Fibroblast of mammary gland (primary cell): ENCODE measurements around the gene HSPA12A.

Experiments
- DNase-seq: peaks from one replicate; pipeline ENCODE4 v3.0.0-alpha.2; 2010; ENCODE audit warnings: low read depth
- H3K4me3 ChIP-seq: 2 replicates; pipeline ENCODE4 v1.5.1; 2011; ENCODE audit warnings: low read depth, mild to moderate bottlenecking, low read length, moderate library complexity; ENCODE audit not compliant: control insufficient read depth
- TF ChIP-seq, protein P1 (sequence below): conservative IDR thresholded peaks from 2 replicates; pipeline ENCODE4 v1.5.1; 2011; ENCODE audit warnings: low read depth, low read length, inconsistent platforms; ENCODE audit not compliant: control insufficient read depth, insufficient read depth

The HSPA12A gene

DNA sequence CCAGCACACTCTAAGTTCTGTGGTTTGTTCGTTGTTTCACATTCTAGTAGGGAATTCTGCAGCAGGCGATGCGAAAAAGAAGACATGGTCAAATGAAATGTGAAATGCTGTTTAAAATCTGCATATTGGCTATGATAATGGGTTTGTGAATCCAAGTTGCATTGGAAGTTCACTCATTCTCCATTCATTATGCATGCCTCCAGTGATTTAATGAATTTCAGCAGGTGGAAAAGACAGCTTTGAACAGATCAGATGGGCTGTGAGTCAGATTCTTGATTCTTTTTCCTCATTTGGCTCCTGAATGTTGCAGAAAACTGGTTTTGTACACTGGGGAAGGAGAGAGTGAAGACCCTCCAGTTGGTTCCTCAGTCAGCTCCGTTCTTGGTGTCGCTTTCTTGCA lies 69.5 kb downstream of the HSPA12A start:
- DNase-seq = no peak
- TF ChIP-seq, protein P1, sequence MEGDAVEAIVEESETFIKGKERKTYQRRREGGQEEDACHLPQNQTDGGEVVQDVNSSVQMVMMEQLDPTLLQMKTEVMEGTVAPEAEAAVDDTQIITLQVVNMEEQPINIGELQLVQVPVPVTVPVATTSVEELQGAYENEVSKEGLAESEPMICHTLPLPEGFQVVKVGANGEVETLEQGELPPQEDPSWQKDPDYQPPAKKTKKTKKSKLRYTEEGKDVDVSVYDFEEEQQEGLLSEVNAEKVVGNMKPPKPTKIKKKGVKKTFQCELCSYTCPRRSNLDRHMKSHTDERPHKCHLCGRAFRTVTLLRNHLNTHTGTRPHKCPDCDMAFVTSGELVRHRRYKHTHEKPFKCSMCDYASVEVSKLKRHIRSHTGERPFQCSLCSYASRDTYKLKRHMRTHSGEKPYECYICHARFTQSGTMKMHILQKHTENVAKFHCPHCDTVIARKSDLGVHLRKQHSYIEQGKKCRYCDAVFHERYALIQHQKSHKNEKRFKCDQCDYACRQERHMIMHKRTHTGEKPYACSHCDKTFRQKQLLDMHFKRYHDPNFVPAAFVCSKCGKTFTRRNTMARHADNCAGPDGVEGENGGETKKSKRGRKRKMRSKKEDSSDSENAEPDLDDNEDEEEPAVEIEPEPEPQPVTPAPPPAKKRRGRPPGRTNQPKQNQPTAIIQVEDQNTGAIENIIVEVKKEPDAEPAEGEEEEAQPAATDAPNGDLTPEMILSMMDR = no peak
- no peak overlapping the region for H3K4me3 ChIP-seq

DNA sequence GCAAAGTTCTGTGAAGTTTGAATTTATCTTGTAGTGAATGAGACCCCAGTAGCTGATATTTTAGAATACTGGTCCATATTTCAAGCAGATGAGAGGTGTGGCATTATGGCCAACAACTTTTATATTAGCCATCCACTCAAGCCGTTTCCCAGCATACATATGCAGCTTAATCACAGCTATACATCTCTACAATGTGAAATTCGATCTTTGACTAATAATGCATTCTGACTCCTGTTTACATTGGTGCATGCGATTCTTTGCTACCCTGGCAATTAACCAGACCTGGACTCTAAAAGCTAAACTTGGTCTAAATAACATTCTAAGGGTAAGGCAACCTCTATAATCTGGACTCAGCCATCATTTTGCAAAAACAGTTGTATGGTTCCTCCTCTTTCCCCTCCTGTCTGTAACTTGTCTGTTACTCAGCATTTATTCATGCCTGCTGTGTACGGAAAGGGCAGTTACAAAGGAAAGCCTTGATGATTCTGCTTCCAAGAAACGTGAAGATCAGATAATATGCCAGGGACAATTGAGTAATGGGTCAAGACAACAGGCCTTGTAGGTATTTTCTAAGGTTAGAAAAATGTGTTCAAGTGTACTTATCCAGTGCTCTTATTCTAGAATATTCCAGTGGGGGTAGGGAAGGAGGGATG lies 71.0 kb downstream of the HSPA12A start:
- H3K4me3 ChIP-seq = no peak overlapping the region
- TF ChIP-seq, protein P1 = no peak
- peak; percentile 43 for DNase-seq

DNA sequence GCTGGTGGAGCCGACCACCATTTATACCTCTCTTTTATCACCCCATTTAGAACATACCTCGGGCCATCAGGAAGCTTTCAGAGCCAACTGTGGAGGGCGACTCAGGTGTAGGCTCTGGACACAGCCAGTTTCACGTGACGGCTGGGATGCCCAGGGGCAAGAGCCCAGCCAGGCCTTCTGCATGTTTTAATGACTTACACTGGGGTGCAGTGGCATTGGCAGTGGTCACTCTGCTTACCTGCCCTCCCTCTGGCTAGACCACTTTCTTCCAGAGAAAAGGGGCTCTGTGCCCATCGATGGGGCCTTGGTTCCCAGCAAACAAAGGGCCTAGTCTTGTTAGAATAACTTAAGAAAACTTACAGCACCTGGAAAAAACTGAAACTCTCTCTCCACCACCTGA lies 71.7 kb downstream of the HSPA12A start:
- TF ChIP-seq, protein P1 = no peak
- no peak overlapping the region for H3K4me3 ChIP-seq
- no peak for DNase-seq

DNA sequence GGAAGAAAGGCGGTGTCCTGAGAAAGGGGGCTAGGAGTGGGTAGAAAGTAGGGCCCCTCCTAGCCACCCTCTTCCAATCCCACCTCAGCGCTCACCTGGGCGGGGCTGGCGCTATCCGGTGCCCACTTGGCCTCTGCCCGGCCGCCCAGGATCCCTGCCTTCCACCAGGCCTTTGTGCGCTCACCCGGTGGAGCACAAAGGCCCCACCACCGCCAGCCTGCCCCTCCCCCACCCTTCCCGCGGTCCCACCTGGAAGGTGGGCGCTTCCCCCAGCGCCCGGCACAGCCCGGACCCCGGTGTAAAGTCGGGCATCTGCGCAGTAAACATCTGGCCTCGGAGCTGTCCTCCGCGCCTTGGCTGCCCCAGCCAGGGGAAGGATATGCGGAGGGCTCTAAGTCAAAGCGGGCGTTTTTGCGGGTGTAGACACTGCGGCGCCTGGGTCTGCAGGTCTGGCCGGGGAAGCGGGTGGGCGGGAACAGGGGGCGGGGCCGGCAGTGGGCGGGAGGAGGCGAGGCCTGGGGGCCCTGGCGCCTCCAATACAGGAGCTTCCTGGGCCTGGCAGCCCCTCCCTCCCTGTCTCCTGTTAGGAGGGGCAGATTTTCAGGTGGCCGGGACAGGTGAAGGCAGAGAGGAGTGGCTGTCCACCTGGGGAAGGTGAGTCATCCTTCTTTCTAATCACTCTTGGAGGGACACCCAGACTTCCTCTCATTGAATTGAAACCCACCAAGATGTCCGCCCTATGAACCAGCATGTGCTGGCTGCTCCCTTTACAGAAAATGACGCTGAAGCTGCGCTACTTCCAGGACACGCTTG lies 72.3 kb downstream of the HSPA12A start:
- no peak for DNase-seq
- H3K4me3 ChIP-seq = no peak overlapping the region

DNA sequence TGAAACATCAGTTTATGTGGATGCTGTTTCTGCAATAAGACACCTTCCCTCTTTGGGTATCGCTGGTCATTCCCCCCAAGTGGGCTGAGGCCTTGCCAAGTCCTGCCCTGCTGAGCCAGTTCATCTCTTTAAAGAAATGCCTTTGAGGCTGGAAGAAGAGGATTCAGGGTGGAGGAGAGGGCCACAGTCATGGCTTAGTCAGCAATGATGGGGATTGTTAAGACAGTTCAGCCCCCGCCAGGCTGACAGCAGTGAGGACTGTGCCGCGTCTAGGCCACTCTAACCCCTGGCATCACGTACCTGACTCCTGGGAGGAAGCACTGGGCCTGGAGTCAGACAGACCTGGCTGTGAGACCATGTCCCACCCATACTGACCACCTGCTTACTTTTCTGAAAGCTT lies 73.3 kb downstream of the HSPA12A start:
- TF ChIP-seq, protein P1 = no peak
- peak; percentile 42 for DNase-seq

More for the DNA sequence above, 72.3 kb downstream of the HSPA12A start:
- TF ChIP-seq, protein P1 = no peak

DNA sequence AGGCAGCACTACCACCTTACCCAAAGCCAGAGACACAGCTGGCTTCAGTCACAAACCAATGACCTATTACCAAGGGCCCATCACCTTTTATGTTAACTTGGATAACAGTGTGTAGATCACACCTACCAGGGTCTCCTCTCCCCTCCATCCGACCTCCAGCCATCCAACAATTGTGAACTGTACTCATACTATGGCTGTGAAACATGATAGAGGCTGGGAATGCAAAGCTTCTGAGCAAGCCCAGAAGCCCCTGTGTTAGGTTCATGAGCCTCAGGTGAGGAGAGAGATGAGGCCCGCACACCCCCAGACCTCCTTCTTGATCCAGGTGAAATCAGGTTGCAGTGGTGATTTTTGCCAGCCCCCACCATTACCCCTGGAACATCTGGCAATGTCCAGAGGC lies 73.9 kb downstream of the HSPA12A start:
- no peak overlapping the region for H3K4me3 ChIP-seq
- TF ChIP-seq, protein P1 = no peak
- DNase-seq = no peak

More for the DNA sequence above, 73.3 kb downstream of the HSPA12A start:
- no peak overlapping the region for H3K4me3 ChIP-seq
